Keratinocyte (primary cell): ENCODE measurements around the gene ABLIM1. TPM values are rescaled to one million over a fixed set of nuclear protein-coding genes. Genes with fewer than 3 reads are reported as not detected.

Source experiments
- DNase-seq: peaks from one replicate; pipeline ENCODE4 v3.0.0-alpha.2; 2011; ENCODE audit warnings: low read depth, missing footprints, low spot score
- FAIRE-seq: peaks from 2 replicates; lab custom pipeline; 2011; peaks lifted over from hg19 to GRCh38; lab: Jason Lieb, UNC
- H2AFZ ChIP-seq: 2 replicates; pipeline ENCODE4 v1.6.0; 2012; ENCODE audit warnings: low read length, control low read depth, inconsistent platforms; ENCODE audit not compliant: control insufficient read depth
- H3K27ac ChIP-seq: 2 replicates; pipeline ENCODE4 v1.5.1; 2011; ENCODE audit warnings: low read length; ENCODE audit not compliant: control insufficient read depth, insufficient read depth
- H3K27me3 ChIP-seq: 3 replicates; pipeline ENCODE4 v1.6.0; 2011; ENCODE audit warnings: low read length; ENCODE audit not compliant: control insufficient read depth, insufficient read depth; ENCODE audit errors: extremely low read depth
- H3K36me3 ChIP-seq, 2 experiments: 2 replicates in 1 of 2; 3 replicates in 1 of 2; pipeline ENCODE4 v1.5.1; 2011; ENCODE audit warnings: low read length in 2 of 2, mild to moderate bottlenecking in 1 of 2; ENCODE audit not compliant: control insufficient read depth in 2 of 2, insufficient read depth in 2 of 2; ENCODE audit errors: extremely low read depth in 1 of 2
- H3K4me1 ChIP-seq: 3 replicates; pipeline ENCODE4 v1.5.1; 2011; ENCODE audit warnings: low read length; ENCODE audit not compliant: control insufficient read depth, insufficient read depth; ENCODE audit errors: extremely low read depth
- H3K4me2 ChIP-seq: 3 replicates; pipeline ENCODE4 v1.6.0; 2011; ENCODE audit warnings: low read depth, low read length; ENCODE audit not compliant: control insufficient read depth, insufficient read depth; ENCODE audit errors: extremely low read depth
- H3K4me3 ChIP-seq, 3 experiments: fragments of 200-600 bp in 1 of 3; sonication (generic) in 1 of 3; 2 replicates in 2 of 3; 3 replicates in 1 of 3; pipeline ENCODE4 v1.5.1; 2011 to 2016; ENCODE audit warnings: low read length in 3 of 3, mild to moderate bottlenecking in 3 of 3, control low read depth in 2 of 3, inconsistent platforms in 1 of 3, low read depth in 1 of 3, mixed read lengths in 1 of 3, mixed run types in 1 of 3, moderate library complexity in 1 of 3; ENCODE audit not compliant: control insufficient read depth in 2 of 3, insufficient read depth in 2 of 3; ENCODE audit errors: extremely low read depth in 1 of 3
- H3K79me2 ChIP-seq: 2 replicates; pipeline ENCODE4 v1.6.0; 2012; ENCODE audit warnings: low read length; ENCODE audit not compliant: control insufficient read depth, insufficient read depth
- H3K9ac ChIP-seq: 3 replicates; pipeline ENCODE4 v1.6.0; 2011; ENCODE audit warnings: low read length; ENCODE audit not compliant: control insufficient read depth, insufficient read depth; ENCODE audit errors: extremely low read depth
- H3K9me1 ChIP-seq: 3 replicates; pipeline ENCODE4 v1.6.0; 2011; ENCODE audit warnings: low read length; ENCODE audit not compliant: control insufficient read depth, insufficient read depth; ENCODE audit errors: extremely low read depth
- H3K9me3 ChIP-seq: 2 replicates; pipeline ENCODE4 v1.5.1; 2012; ENCODE audit warnings: low read depth, low read length; ENCODE audit not compliant: control insufficient read depth
- H4K20me1 ChIP-seq: 3 replicates; pipeline ENCODE4 v1.6.0; 2011; ENCODE audit warnings: low read length; ENCODE audit not compliant: control insufficient read depth, insufficient read depth; ENCODE audit errors: extremely low read depth
- EZH2 ChIP-seq: IDR thresholded peaks from one replicate; pipeline ENCODE4 v1.6.1; 2012; ENCODE audit warnings: inconsistent platforms, mild to moderate bottlenecking, low read length, moderate library complexity
- dilution Hi-C: fragments of 300-500 bp; cut with MboI; formaldehyde crosslinking; loops from one replicate; pipeline ENCODE4 v1.7.0; 2020; ENCODE audit warnings: low sequenced_read_pairs; ENCODE audit not compliant: extremely low pct_ligation_motif_present
- polyA plus RNA-seq, 5 experiments: library from polyadenylated mRNA; depleted of rRNA in 3 of 5; stranded (reverse) in 3 of 5; stranded (forward) in 1 of 5; unstranded in 1 of 5; fragments of >200 nt; gene quantifications; 1 replicate in 1 of 5; 2 replicates in 3 of 5; 3 replicates in 1 of 5; pipeline versions ENCODE4 v1.2.1 to v1.2.3, GENCODE V29; 2011 to 2012; ENCODE audit warnings: missing spikeins in 2 of 5, low read depth in 1 of 5, low replicate concordance in 1 of 5
- TF ChIP-seq, protein P1 (sequence below), 3 experiments: IDR thresholded peaks in 1 of 3; conservative IDR thresholded peaks in 1 of 3; optimal IDR thresholded peaks in 1 of 3; 2 replicates in 2 of 3; 3 replicates in 1 of 3; pipeline versions ENCODE3 to v1.5.1; 2011; ENCODE audit warnings: low read length in 3 of 3, mild to moderate bottlenecking in 3 of 3, moderate library complexity in 2 of 3, control low read depth in 1 of 3, inconsistent platforms in 1 of 3; ENCODE audit not compliant: insufficient read depth in 2 of 3; ENCODE audit errors: extremely low read depth in 1 of 3

Gene ABLIM1
- polyA plus RNA-seq, 1 donor (not counting 4 experiments of a cell fraction or from before 2014, with no cell fraction given) = 55.2 TPM

DNA sequence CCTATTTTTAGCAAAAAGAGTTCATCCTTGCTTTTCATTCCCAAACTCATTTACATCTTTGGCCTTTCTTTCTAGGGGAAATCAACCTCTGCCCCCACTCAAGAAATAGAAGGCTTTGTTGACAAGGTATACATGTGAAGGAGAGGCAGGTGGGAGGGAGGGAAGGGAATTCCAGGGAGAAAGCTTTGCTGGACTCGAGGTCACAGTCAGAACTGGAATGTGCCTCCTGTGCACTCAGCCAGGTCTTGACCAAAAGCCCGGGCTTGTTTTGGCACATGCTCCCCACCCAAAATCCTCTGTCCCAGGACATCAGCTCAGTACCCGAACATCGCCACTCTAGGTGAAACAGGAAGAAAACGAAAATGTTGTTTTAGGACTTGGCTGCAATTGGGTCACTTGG, 61.3 kb downstream of the ABLIM1 start:
- TF ChIP-seq, protein P1, sequence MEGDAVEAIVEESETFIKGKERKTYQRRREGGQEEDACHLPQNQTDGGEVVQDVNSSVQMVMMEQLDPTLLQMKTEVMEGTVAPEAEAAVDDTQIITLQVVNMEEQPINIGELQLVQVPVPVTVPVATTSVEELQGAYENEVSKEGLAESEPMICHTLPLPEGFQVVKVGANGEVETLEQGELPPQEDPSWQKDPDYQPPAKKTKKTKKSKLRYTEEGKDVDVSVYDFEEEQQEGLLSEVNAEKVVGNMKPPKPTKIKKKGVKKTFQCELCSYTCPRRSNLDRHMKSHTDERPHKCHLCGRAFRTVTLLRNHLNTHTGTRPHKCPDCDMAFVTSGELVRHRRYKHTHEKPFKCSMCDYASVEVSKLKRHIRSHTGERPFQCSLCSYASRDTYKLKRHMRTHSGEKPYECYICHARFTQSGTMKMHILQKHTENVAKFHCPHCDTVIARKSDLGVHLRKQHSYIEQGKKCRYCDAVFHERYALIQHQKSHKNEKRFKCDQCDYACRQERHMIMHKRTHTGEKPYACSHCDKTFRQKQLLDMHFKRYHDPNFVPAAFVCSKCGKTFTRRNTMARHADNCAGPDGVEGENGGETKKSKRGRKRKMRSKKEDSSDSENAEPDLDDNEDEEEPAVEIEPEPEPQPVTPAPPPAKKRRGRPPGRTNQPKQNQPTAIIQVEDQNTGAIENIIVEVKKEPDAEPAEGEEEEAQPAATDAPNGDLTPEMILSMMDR (optimal IDR thresholded peaks at IDR 0.05 in 1 of 3, IDR thresholded peaks at IDR 0.05 in 1 of 3, conservative IDR thresholded peaks at IDR 0.05 in 1 of 3; ENCODE audit: extremely low read depth in 1 of 3, insufficient read depth in 2 of 3, low read length in 3 of 3) = no peak
- no peak for TF ChIP-seq EZH2
- Histone ChIP-seq H3K4me2 (no peak overlapping the region), H3K9me1 (no peaks in the 10 kb centered on the region), H3K4me3 (no peak overlapping the region), H3K9me3 (no peaks in the 10 kb centered on the region), H3K4me1 (no peaks in the 10 kb centered on the region), H3K79me2 (no peaks in the 10 kb centered on the region), H3K9ac (no peak overlapping the region), H3K27ac (no peak overlapping the region), H3K36me3 (no peaks in the 10 kb centered on the region), H3K27me3 (no peaks in the 10 kb centered on the region), H4K20me1 (no peaks in the 10 kb centered on the region), H2AFZ (no peak overlapping the region)
- no peak for DNase-seq
- FAIRE-seq = no peak
- dilution Hi-C loops = no loop called here

DNA sequence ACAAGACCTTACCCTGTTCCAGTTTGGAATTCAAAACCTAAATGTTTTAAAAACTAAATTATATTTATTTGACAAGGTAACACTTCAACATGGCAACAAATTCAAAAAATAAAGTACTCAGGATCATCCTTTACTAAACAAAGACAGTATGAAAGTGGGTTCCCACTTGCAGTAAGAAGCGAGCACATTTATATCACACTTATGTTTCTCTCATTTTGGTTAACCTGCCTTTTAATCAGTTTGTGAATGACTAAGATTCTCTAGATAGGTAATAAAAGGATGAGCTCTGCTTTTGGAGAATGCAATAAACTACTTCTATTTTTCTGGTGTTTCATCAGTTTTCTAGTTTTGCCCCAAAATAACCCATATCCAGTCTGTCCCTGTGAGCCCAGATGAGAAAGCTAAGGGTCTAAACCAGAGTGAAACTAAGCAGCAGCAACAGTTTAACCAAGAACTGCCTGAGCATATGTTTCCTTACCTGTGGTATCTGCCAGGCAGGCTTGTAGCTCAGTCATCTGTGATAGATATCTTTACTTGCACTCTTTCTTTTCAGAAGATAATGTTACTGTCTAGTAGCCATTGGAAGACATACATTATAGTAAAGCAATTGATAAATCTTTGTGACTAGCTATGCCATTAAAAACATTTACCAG, 64.1 kb downstream of the ABLIM1 start:
- H3K4me1 ChIP-seq = no peaks in the 10 kb centered on the region
- dilution Hi-C loops = no loop called here
- H3K79me2 ChIP-seq = no peaks in the 10 kb centered on the region
- H3K36me3 ChIP-seq = no peaks in the 10 kb centered on the region
- H3K4me2 ChIP-seq = no peak overlapping the region
- no peak overlapping the region for H2AFZ ChIP-seq
- no peak for FAIRE-seq
- H3K4me3 ChIP-seq = no peak overlapping the region
- H3K9ac ChIP-seq = no peak overlapping the region
- DNase-seq = no peak
- no peaks in the 10 kb centered on the region for H3K27me3 ChIP-seq
- no peaks in the 10 kb centered on the region for H4K20me1 ChIP-seq
- H3K27ac ChIP-seq = no peak overlapping the region
- no peaks in the 10 kb centered on the region for H3K9me3 ChIP-seq
- no peaks in the 10 kb centered on the region for H3K9me1 ChIP-seq
- TF ChIP-seq EZH2 = no peak
- TF ChIP-seq, protein P1 (optimal IDR thresholded peaks at IDR 0.05 in 1 of 3, IDR thresholded peaks at IDR 0.05 in 1 of 3, conservative IDR thresholded peaks at IDR 0.05 in 1 of 3; ENCODE audit: extremely low read depth in 1 of 3, insufficient read depth in 2 of 3, low read length in 3 of 3) = no peak
